SKM-1 (cell line): Measurements from ENCODE around the gene STAG2.
"Not testable (repeated sequence)": the region's sequence is repeated elsewhere in the genome, so short reads cannot be mapped to it uniquely, and the experiment has no call there.

Source experiments
- DNase-seq: peaks from one replicate; lab custom pipeline; 2025; ENCODE audit not compliant: unreplicated experiment; lab: John Stamatoyannopoulos, UW

The STAG2 gene

GRCh38 chrX:123961268-123962005, at the start of gene STAG2:
STAG2 (plus strand) TSS chrX:123961706; CDS start chrX:124022628, 60,922 bp downstream.
- DNase-seq = peak; percentile 43

GRCh38 chrX:123917069-123917468, 44.4 kb upstream of the STAG2 start:
- DNase-seq = no peak

GRCh38 chrX:123918106-123918721, 43.3 kb upstream of the STAG2 start:
- no peak for DNase-seq

GRCh38 chrX:123920105-123920785, 41.3 kb upstream of the STAG2 start:
- no peak for DNase-seq

- DNase-seq = no peak
Measured at GRCh38 chrX:123923211-123923610, 38.3 kb upstream of the STAG2 start.

GRCh38 chrX:123924186-123924585, 37.3 kb upstream of the STAG2 start:
- no peak for DNase-seq

- no peak for DNase-seq
Measured at GRCh38 chrX:123927845-123928244, 33.7 kb upstream of the STAG2 start.

- DNase-seq = not testable (repeated sequence)
Measured at GRCh38 chrX:123932055-123932454, 29.5 kb upstream of the STAG2 start.

GRCh38 chrX:123943074-123943473, 18.4 kb upstream of the STAG2 start:
- DNase-seq = no peak

- DNase-seq = no peak
Measured at GRCh38 chrX:123943488-123943887, 18.0 kb upstream of the STAG2 start.

GRCh38 chrX:123949846-123950245, 11.7 kb upstream of the STAG2 start:
- no peak for DNase-seq

- no peak for DNase-seq
Measured at GRCh38 chrX:123959281-123960063, 2.0 kb upstream of the STAG2 start.

GRCh38 chrX:123960956-123961267, 594 bp upstream of the STAG2 start:
- no peak for DNase-seq

GRCh38 chrX:123962006-123962467, 531 bp downstream of the STAG2 start:
- no peak for DNase-seq

- peak; percentile 74 for DNase-seq
Measured at GRCh38 chrX:123962794-123963373, 1.4 kb downstream of the STAG2 start.

- DNase-seq = no peak
Measured at GRCh38 chrX:123964156-123964834, 2.8 kb downstream of the STAG2 start.

GRCh38 chrX:123965712-123966111, 4.2 kb downstream of the STAG2 start:
- no peak for DNase-seq

GRCh38 chrX:123967497-123967896, 6.0 kb downstream of the STAG2 start:
- DNase-seq = no peak

- DNase-seq = no peak
Measured at GRCh38 chrX:123968383-123969050, 7.0 kb downstream of the STAG2 start.

GRCh38 chrX:123971982-123972381, 10.5 kb downstream of the STAG2 start:
- DNase-seq = no peak
